ENCODE data around the gene DSCAML1. TPM values are rescaled to one million over a fixed set of nuclear protein-coding genes. Genes with fewer than 3 reads are reported as not detected.

Gene DSCAML1
- total RNA-seq, 1 donor from 2014 or later = 4.0 TPM

DNA sequence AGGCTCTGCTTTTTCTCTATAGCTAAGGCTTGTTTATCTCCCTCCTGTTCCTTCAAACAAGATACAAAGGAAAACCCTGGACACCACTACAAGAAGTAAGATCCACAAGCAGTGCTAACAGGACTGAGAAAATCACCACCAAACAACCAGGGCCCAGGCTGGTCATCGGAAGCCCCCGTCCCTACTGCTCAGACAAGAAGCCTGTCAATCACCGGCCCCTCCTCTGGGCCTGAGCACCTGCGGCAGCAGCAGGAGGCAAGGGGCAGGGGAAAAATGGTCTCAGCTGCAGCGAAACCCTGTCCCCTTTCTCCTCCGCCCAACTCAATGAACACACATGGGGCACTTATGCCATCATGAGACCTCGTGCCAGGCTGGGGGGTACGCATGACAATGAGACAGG is 314.1 kb downstream of the DSCAML1 start:
- DNase-seq (ENCODE audit: low read depth) = no peak
- TF ChIP-seq, protein P1, sequence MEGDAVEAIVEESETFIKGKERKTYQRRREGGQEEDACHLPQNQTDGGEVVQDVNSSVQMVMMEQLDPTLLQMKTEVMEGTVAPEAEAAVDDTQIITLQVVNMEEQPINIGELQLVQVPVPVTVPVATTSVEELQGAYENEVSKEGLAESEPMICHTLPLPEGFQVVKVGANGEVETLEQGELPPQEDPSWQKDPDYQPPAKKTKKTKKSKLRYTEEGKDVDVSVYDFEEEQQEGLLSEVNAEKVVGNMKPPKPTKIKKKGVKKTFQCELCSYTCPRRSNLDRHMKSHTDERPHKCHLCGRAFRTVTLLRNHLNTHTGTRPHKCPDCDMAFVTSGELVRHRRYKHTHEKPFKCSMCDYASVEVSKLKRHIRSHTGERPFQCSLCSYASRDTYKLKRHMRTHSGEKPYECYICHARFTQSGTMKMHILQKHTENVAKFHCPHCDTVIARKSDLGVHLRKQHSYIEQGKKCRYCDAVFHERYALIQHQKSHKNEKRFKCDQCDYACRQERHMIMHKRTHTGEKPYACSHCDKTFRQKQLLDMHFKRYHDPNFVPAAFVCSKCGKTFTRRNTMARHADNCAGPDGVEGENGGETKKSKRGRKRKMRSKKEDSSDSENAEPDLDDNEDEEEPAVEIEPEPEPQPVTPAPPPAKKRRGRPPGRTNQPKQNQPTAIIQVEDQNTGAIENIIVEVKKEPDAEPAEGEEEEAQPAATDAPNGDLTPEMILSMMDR (conservative IDR thresholded peaks at IDR 0.05; ENCODE audit: low read depth, low read length) = no peak

DNA sequence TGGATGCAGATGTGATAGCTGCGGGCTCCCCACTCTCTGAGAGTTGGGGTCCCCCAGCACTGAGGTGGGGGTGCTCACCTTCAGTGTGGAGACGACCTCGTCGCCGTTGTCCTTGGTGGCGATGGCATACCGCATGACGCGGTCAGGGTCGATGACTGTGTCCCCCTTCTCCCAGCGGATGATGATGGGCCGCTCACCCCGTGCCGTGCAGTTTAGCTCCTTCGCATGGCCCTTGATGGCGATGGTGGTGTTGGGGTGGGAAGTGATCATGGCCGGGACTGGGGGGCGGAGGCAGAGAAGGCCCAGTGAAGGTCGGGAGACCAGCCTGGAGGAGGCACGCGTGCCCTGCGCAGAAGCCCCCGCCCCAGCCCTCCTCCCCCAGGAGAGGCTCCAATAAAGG is 315.1 kb downstream of the DSCAML1 start:
- no peak overlapping the region for H3K4me3 ChIP-seq (ENCODE audit: low read depth, low read length)
- TF ChIP-seq, protein P1 (conservative IDR thresholded peaks at IDR 0.05; ENCODE audit: low read depth, low read length) = no peak

More for the DNA sequence above, 314.1 kb downstream of the DSCAML1 start:
- H3K4me3 ChIP-seq (ENCODE audit: low read depth, low read length) = no peak overlapping the region

DNA sequence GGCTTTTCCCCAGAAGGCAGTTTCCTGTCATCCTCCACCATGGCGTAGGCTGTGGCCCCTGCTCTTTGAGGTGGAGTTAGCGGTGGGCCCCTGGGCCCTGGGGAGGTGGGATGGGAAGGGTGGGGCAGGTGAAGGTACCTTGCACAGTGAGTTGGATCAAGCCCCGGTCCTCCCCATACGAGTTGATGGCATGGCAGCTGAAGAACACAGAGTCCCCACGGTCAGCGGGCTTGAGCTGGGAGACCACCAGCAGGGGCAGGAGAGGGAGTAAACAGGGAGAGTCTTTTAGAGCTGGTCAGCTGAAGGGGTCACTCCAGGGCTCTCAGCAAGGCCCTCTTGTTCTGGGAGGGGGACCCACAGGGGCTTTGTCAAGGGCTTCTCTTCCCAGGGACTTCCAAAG is 316.0 kb downstream of the DSCAML1 start:
- no peak overlapping the region for H3K4me3 ChIP-seq (ENCODE audit: low read depth, low read length)
- DNase-seq (ENCODE audit: low read depth) = no peak
- TF ChIP-seq, protein P1 (conservative IDR thresholded peaks at IDR 0.05; ENCODE audit: low read depth, low read length) = no peak

More for the DNA sequence above, 315.1 kb downstream of the DSCAML1 start:
- DNase-seq (ENCODE audit: low read depth) = no peak

DNA sequence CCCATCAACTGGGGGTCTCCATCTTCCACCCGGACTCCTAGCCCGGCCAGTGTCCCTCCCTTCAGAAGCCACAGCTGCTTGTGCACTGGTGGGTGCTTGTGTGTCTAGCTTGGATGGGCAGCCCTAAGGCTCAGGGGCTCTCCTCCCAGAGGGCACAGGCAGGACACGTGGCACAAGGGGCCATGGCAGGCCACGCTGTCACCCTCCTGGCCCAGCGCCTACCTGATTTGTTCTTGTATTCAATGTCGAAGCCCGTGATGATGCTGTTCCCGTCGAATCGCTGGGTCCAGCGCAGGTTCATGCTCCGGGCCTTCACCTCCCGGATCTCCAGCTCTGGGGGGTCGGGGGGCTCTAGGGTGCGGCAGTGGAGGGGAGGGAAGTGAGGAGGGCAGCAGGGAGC is 316.8 kb downstream of the DSCAML1 start:
- no peak overlapping the region for H3K4me3 ChIP-seq (ENCODE audit: low read depth, low read length)
- no peak for DNase-seq (ENCODE audit: low read depth)
- TF ChIP-seq, protein P1 (conservative IDR thresholded peaks at IDR 0.05; ENCODE audit: low read depth, low read length) = no peak

DNA sequence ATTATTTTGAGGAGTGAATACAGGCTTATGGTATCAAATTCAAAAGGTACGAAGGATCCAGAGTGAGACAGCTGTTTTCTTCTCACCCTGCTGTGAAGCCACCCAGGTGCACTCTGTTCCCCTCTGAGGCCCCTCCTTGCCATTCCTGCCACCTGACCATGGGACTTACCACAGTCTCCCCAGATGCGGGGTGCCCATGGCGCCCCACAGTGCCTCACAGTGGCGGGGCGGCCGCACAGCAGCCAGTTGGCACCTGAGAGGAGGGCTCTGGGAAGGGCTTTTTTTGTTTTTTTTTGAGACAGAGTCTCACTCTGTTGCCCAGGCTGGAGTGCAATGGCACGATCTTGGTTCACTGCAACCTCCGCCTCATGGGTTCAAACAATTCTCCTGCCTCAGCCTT is 317.6 kb downstream of the DSCAML1 start:
- no peak for DNase-seq (ENCODE audit: low read depth)
- H3K4me3 ChIP-seq (ENCODE audit: low read depth, low read length) = no peak overlapping the region

DNA sequence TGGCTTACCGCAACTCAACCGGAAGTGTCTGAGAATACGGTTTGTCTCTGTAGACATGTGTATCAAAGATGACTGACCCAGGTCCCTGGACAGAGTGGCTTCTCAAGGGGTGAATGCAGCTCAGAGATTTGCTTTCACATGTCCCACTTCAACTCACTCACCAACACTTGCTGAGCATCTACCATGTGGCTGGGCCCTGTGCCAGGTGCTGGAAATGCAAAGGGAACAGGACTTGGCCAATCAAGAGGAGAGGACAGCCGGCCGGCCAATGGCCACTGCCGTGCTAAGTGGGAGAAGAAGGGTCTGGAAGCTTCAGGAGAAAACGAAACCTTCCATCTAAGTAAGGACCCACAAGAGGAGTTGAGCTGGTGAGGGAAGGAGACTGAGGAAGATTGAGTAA is 318.1 kb downstream of the DSCAML1 start:
- DNase-seq (ENCODE audit: low read depth) = no peak
- TF ChIP-seq, protein P1 (conservative IDR thresholded peaks at IDR 0.05; ENCODE audit: low read depth, low read length) = no peak
- H3K4me3 ChIP-seq (ENCODE audit: low read depth, low read length) = no peak overlapping the region

More for the DNA sequence above, 317.6 kb downstream of the DSCAML1 start:
- TF ChIP-seq, protein P1 (conservative IDR thresholded peaks at IDR 0.05; ENCODE audit: low read depth, low read length) = peak; percentile 31

DNA sequence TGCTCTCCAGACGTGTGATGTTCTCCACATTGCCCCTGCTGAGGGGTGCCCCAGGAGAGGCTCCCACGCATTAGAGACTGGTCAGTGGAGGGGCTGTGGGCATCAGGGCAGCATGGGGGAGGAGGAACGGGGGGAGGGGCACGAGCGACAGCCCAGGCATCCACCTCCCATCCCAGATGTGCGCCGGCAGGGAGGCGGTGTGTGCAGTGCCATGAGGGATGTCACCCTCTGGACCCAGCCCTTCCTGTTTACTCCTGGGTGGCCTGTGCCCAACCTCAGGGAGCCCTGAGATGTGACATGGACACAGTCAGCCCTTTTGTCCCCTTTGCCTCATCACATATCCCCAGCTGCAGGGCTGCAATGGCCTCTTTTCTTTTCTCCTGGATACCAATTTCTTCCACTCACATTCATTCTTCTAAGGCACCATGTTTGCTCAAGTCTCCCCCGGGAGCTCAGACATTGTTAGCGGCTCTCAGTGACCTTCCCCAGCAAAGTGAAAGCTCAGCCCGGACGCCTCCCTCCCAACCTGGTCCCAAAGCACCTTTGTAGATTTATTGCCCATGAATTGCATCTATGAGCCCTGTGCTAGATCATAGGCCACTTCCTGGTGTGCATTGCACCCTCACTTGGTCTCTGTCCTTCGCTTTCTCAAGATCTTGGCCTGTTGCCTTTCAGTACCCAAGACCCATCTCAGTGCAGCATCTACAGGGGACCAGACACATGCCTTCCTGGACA is 318.7 kb downstream of the DSCAML1 start:
- no peak overlapping the region for H3K4me3 ChIP-seq (ENCODE audit: low read depth, low read length)
- TF ChIP-seq, protein P1 (conservative IDR thresholded peaks at IDR 0.05; ENCODE audit: low read depth, low read length) = no peak
- no peak for DNase-seq (ENCODE audit: low read depth)
